Uterus (tissue), 2 donors: ENCODE results near the gene INPP5A.

Experiments
- CTCF ChIP-seq, 4 experiments: fragments of 200-600 bp in 2 of 4; fragments of 450-650 bp in 2 of 4; sonication (generic) in 2 of 4; IDR thresholded peaks; one replicate each; pipeline ENCODE4 v1.5.1; 2016 to 2019; ENCODE audit warnings: antibody characterized with exemption in 4 of 4, mild to moderate bottlenecking in 2 of 4, moderate library complexity in 1 of 4
- POLR2A ChIP-seq, 2 donors: fragments of 450-650 bp; IDR thresholded peaks; one replicate each; pipeline ENCODE4 v1.6.1; 2016; ENCODE audit warnings: antibody characterized with exemption in 2 of 2, mild to moderate bottlenecking in 1 of 2, moderate library complexity in 1 of 2

GRCh38 chr10:132677473-132678227 lies 140.1 kb downstream of the INPP5A start:
- no peak for TF ChIP-seq CTCF (IDR thresholded peaks at IDR 0.05)
- TF ChIP-seq POLR2A (IDR thresholded peaks at IDR 0.05), result no peak
